Activated T-helper 2 cell treated with anti-CD3 and anti-CD28 coated beads, Interferon-gamma antibody, Interleukin-2, Interleukin-4, amounts not matched to agents 10 μg/mL and 5 μg/mL and 100 μg/mL, durations not matched to agents 14 hours and 24 hours and 36 hours (primary cell): ENCODE results near the gene FASN. TPM values are rescaled to one million over a fixed set of nuclear protein-coding genes. Genes with fewer than 3 reads are reported as not detected.
"Not testable (repeated sequence)": the region's sequence is repeated elsewhere in the genome, so short reads cannot be mapped to it uniquely, and the experiment has no call there.

ENCODE experiments used
- DNase-seq: peaks from one replicate; pipeline ENCODE4 v3.0.0; 2021; ENCODE audit warnings: low spot score
- H3K27ac Mint-ChIP-seq: one replicate; pipeline ENCODE4 v1.8.0; 2021; ENCODE audit warnings: mixed read lengths
- H3K27me3 Mint-ChIP-seq: one replicate; pipeline ENCODE4 v1.8.0; 2021; ENCODE audit warnings: low read depth, mixed read lengths
- H3K36me3 Mint-ChIP-seq: one replicate; pipeline ENCODE4 v1.8.0; 2021; ENCODE audit warnings: low read depth, mixed read lengths
- H3K4me1 Mint-ChIP-seq: one replicate; pipeline ENCODE4 v1.8.0; 2021; ENCODE audit warnings: low read depth, mixed read lengths
- H3K4me3 Mint-ChIP-seq: one replicate; pipeline ENCODE4 v1.8.0; 2021; ENCODE audit warnings: low read depth, mild to moderate bottlenecking, moderate library complexity, mixed read lengths
- H3K9me3 Mint-ChIP-seq: one replicate; pipeline ENCODE4 v1.8.0; 2021; ENCODE audit warnings: mixed read lengths
- intact Hi-C: fragments of 100-400 bp; cut with micrococcal nuclease; formaldehyde crosslinking; loops from one replicate; pipeline ENCODE4 v1.15.1; 2023
- total RNA-seq: library from RNA; stranded (reverse); gene quantifications from 2 replicates; pipeline ENCODE4 v1.2.3, GENCODE V29; 2022

FASN gene
- total RNA-seq, result 387 and 409 TPM in 2 replicates

GRCh38 chr17:82098169-82098938 is at the start of gene FASN:
Gene FASN (minus strand): TSS chr17:82098236. CDS start chr17:82096445, 1,791 bp downstream.
- peak within 1 kb of the TSS; percentile 55 for H3K27ac Mint-ChIP-seq
- H3K4me3 Mint-ChIP-seq, result peak within 1 kb of the TSS; percentile 77
- intact Hi-C loops, result loop anchor here (1.0 kb wide), 1 partner anchor 8 kb away; no protein-coding TSS in a partner anchor
- DNase-seq, result peak; percentile 91
- H3K36me3 Mint-ChIP-seq, result peaks cover 28% of the 10 kb centered on the region
- no peaks in the 10 kb centered on the region for H3K27me3 Mint-ChIP-seq
- peaks cover 5% of the 10 kb centered on the region for H3K4me1 Mint-ChIP-seq
- H3K9me3 Mint-ChIP-seq, result no peaks in the 10 kb centered on the region

GRCh38 chr17:82146663-82147654 is 48.9 kb upstream of the FASN start:
- Mint-ChIP-seq H3K4me3 (no peak overlapping the region), H3K27me3 (no peaks in the 10 kb centered on the region), H3K4me1 (no peaks in the 10 kb centered on the region), H3K36me3 (peaks cover 17% of the 10 kb centered on the region), H3K9me3 (peaks cover 4% of the 10 kb centered on the region), H3K27ac (no peak overlapping the region)
- intact Hi-C loops, result no loop called here
- no peak for DNase-seq

GRCh38 chr17:82145550-82146155 is 47.6 kb upstream of the FASN start:
- Mint-ChIP-seq H3K9me3 (peaks cover 4% of the 10 kb centered on the region), H3K4me3 (no peak overlapping the region), H3K27ac (no peak overlapping the region), H3K27me3 (no peaks in the 10 kb centered on the region), H3K36me3 (peaks cover 17% of the 10 kb centered on the region), H3K4me1 (no peaks in the 10 kb centered on the region)
- DNase-seq, result no peak
- intact Hi-C loops, result no loop called here

DNA sequence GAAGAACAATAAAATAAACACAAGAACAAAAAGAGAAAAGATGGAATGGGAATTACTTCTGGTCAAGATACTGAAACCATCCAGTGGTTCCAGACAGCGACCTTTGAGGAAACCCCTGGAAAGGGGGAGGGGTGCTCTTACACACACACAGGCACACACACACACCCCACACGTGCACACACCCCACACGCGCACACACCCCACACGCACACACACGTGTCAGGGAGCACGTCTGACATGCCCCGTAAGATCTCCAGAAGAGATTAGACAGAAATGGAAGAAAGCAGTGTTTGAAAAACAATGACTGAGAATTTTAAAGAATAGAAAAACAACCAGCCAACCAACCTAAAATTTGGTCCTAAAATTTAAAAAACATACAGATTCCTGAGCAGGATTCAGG is 45.3 kb upstream of the FASN start:
- Mint-ChIP-seq H3K27ac (no peak overlapping the region), H3K4me1 (no peaks in the 10 kb centered on the region), H3K27me3 (no peaks in the 10 kb centered on the region), H3K36me3 (peaks cover 12% of the 10 kb centered on the region), H3K9me3 (peaks cover 4% of the 10 kb centered on the region), H3K4me3 (no peak overlapping the region)
- intact Hi-C loops, result no loop called here
- no peak for DNase-seq

DNA sequence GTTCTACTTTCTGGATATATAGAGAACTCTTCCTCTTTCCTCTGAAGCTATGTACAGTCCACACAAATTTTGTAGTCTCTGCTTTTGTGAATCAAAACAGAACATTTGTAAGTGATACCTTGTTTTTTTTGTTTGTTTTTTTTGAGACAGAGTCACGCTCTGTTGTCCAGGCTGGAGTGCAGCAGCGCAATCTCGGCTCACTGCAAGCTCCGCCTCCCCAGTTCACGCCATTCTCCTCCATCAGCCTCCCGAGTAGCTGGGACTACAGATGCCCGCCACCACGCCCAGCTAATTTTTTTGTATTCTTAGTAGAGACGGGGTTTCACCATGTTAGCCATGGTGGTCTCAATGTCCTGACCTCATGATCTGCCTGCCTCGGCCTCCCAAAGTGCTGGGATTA is 41.9 kb upstream of the FASN start:
- intact Hi-C loops, DNase-seq, H3K36me3 Mint-ChIP-seq, H3K4me3 Mint-ChIP-seq, H3K27me3 Mint-ChIP-seq, H3K27ac Mint-ChIP-seq, H3K9me3 Mint-ChIP-seq, H3K4me1 Mint-ChIP-seq: not testable (repeated sequence)

GRCh38 chr17:82138511-82138992 is 40.5 kb upstream of the FASN start:
- H3K27me3 Mint-ChIP-seq, result no peaks in the 10 kb centered on the region
- no peaks in the 10 kb centered on the region for H3K36me3 Mint-ChIP-seq
- no peaks in the 10 kb centered on the region for H3K9me3 Mint-ChIP-seq
- intact Hi-C loops, result no loop called here
- DNase-seq, result no peak
- H3K27ac Mint-ChIP-seq, result no peak overlapping the region
- H3K4me1 Mint-ChIP-seq, result no peaks in the 10 kb centered on the region
- H3K4me3 Mint-ChIP-seq, result no peak overlapping the region

- H3K4me1 Mint-ChIP-seq, result no peaks in the 10 kb centered on the region
- no peak for DNase-seq
- H3K9me3 Mint-ChIP-seq, result no peaks in the 10 kb centered on the region
- no peak overlapping the region for H3K27ac Mint-ChIP-seq
- H3K27me3 Mint-ChIP-seq, result no peaks in the 10 kb centered on the region
- no peaks in the 10 kb centered on the region for H3K36me3 Mint-ChIP-seq
- intact Hi-C loops, result no loop called here
- H3K4me3 Mint-ChIP-seq, result no peak overlapping the region
Measured at GRCh38 chr17:82134101-82134500, 36.1 kb upstream of the FASN start.

- H3K36me3 Mint-ChIP-seq, H3K9me3 Mint-ChIP-seq, intact Hi-C loops, DNase-seq, H3K27me3 Mint-ChIP-seq, H3K4me3 Mint-ChIP-seq, H3K4me1 Mint-ChIP-seq, H3K27ac Mint-ChIP-seq: not testable (repeated sequence)
Measured at GRCh38 chr17:82133166-82133953, 35.3 kb upstream of the FASN start.

DNA sequence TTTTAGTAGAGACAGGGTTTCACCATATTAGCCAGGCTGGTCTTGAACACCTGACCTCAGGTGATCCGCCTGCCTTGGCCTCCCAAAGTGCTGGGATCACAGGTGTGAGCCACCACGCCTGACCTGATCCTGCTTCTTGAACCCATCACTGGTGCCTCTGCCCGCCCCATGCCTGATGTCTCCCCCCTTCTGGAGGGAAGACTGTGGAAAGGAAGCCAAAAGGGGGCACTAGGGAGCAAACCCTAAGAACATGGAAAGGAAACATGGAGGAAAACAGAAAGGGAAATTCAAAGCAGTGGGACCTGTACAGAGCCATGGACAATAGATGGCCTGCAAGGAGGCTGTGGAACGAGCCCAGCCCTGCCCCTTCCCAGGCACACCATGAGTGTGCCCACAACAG is 31.1 kb upstream of the FASN start:
- H3K4me1 Mint-ChIP-seq, result peaks cover 25% of the 10 kb centered on the region
- intact Hi-C loops, result no loop called here
- H3K27me3 Mint-ChIP-seq, result no peaks in the 10 kb centered on the region
- no peaks in the 10 kb centered on the region for H3K9me3 Mint-ChIP-seq
- peaks cover 6% of the 10 kb centered on the region for H3K36me3 Mint-ChIP-seq
- no peak overlapping the region for H3K27ac Mint-ChIP-seq
- no peak overlapping the region for H3K4me3 Mint-ChIP-seq
- no peak for DNase-seq

- intact Hi-C loops, result no loop called here
- Mint-ChIP-seq H3K4me1 (peaks cover 25% of the 10 kb centered on the region), H3K27ac (no peak overlapping the region), H3K27me3 (no peaks in the 10 kb centered on the region), H3K36me3 (peaks cover 6% of the 10 kb centered on the region), H3K4me3 (no peak overlapping the region), H3K9me3 (no peaks in the 10 kb centered on the region)
- DNase-seq, result no peak
Measured at GRCh38 chr17:82128287-82128686, 30.3 kb upstream of the FASN start.

- Mint-ChIP-seq H3K9me3 (no peaks in the 10 kb centered on the region), H3K4me3 (no peak overlapping the region), H3K27ac (no peak overlapping the region), H3K4me1 (peaks cover 25% of the 10 kb centered on the region), H3K27me3 (no peaks in the 10 kb centered on the region), H3K36me3 (peaks cover 6% of the 10 kb centered on the region)
- intact Hi-C loops, result no loop called here
- no peak for DNase-seq
Measured at GRCh38 chr17:82127704-82128103, 29.7 kb upstream of the FASN start.

- Mint-ChIP-seq H3K27ac (no peak overlapping the region), H3K4me3 (no peak overlapping the region), H3K27me3 (no peaks in the 10 kb centered on the region), H3K36me3 (peaks cover 6% of the 10 kb centered on the region), H3K9me3 (no peaks in the 10 kb centered on the region), H3K4me1 (peaks cover 25% of the 10 kb centered on the region)
- DNase-seq, result no peak
- intact Hi-C loops, result no loop called here
Measured at GRCh38 chr17:82127315-82127595, 29.2 kb upstream of the FASN start.
